ENCODE results near the gene ATP6V0E2.

ATP6V0E2 gene

GRCh38 chr7:149836434-149836833, 37.3 kb upstream of the ATP6V0E2 start:
- Histone ChIP-seq H3K79me1 (ENCODE audit: low read depth, low read length) (no peaks in the 10 kb centered on the region), H2BK15ac (ENCODE audit: low read length) (no peak overlapping the region), H4K8ac (ENCODE audit: low read depth, low read length) (no peak overlapping the region), H3K9ac (ENCODE audit: low read depth, low read length, poor library complexity) (no peak overlapping the region), H3K23ac (ENCODE audit: low read depth, low read length, poor library complexity) (no peak overlapping the region), H3K4me2 (ENCODE audit: insufficient read depth, low read length, poor library complexity, severe bottlenecking) (no peak overlapping the region), H2BK5ac (ENCODE audit: low read length) (no peak overlapping the region), H3K4ac (ENCODE audit: low read length) (no peak overlapping the region), H3K4me1 (ENCODE audit: control insufficient read depth in 2 of 2, insufficient read depth in 1 of 2, low read depth in 1 of 2, low read length in 2 of 2) (peaks cover 3 to 7% of the 10 kb centered on the region in 2 donors), H4K91ac (ENCODE audit: low read depth, low read length, poor library complexity) (no peak overlapping the region), H2AFZ (ENCODE audit: low read length) (no peak overlapping the region), H3K14ac (ENCODE audit: low read length) (no peak overlapping the region), H3K18ac (ENCODE audit: low read length) (no peak overlapping the region), H3K27me3 (ENCODE audit: control insufficient read depth in 3 of 3, insufficient read depth in 3 of 3, low read depth in 1 of 3, low read length in 3 of 3) (peaks cover 0 to 33% (median 3%) of the 10 kb centered on the region in 3 experiments), H3K36me3 (replicated peaks in 1 of 2; ENCODE audit: control insufficient read depth in 2 of 2, insufficient read depth in 2 of 2, low read length in 2 of 2) (no peaks in the 10 kb centered on the region), H2BK12ac (ENCODE audit: low read length) (no peak overlapping the region), H3K4me3 (ENCODE audit: low read length in 2 of 2) (no peak overlapping the region), H3K27ac (replicated peaks; ENCODE audit: low read length) (no peak overlapping the region), H2AK5ac (ENCODE audit: low read depth, low read length) (no peak overlapping the region), H2BK120ac (ENCODE audit: low read depth, low read length) (no peak overlapping the region), H3K9me3 (replicated peaks in 1 of 2; ENCODE audit: control insufficient read depth in 2 of 2, insufficient read depth in 1 of 2, low read depth in 1 of 2, low read length in 2 of 2) (no peaks in the 10 kb centered on the region)
- DNase-seq (ENCODE audit: low spot score) = no peak
- WGBS, 2 donors (ENCODE audit: extremely low coverage in 2 of 2, insufficient read length in 2 of 2, insufficient replicate concordance in 1 of 2) = no CpG with 5 or more reads among the region's 1 CpG

GRCh38 chr7:149837564-149838223, 36.1 kb upstream of the ATP6V0E2 start:
- H3K27me3 ChIP-seq (ENCODE audit: control insufficient read depth in 3 of 3, insufficient read depth in 3 of 3, low read depth in 1 of 3, low read length in 3 of 3) = peaks cover 0 to 24% (median 3%) of the 10 kb centered on the region in 3 experiments

GRCh38 chr7:149838224-149838991, 35.4 kb upstream of the ATP6V0E2 start, which contains the start of gene ZNF862:
ZNF862 (plus strand) TSS chr7:149838375; CDS start chr7:149838612, 237 bp downstream.
- Histone ChIP-seq H3K18ac (ENCODE audit: low read length) (peak within 1 kb of the TSS; percentile 87), H3K9me3 (replicated peaks in 1 of 2; ENCODE audit: control insufficient read depth in 2 of 2, insufficient read depth in 1 of 2, low read depth in 1 of 2, low read length in 2 of 2) (no peaks in the 10 kb centered on the region), H3K4me3 (ENCODE audit: low read length in 2 of 2) (peak within 1 kb of the TSS; percentile 81 to 89), H3K4ac (ENCODE audit: low read length) (no peak within 1 kb of the TSS), H3K9ac (ENCODE audit: low read depth, low read length, poor library complexity) (peak within 1 kb of the TSS; percentile 79), H2BK12ac (ENCODE audit: low read length) (no peak within 1 kb of the TSS), H3K27me3 (ENCODE audit: control insufficient read depth in 3 of 3, insufficient read depth in 3 of 3, low read depth in 1 of 3, low read length in 3 of 3) (peaks cover 0 to 21% (median 3%) of the 10 kb centered on the region in 3 experiments), H3K14ac (ENCODE audit: low read length) (no peak within 1 kb of the TSS), H2BK120ac (ENCODE audit: low read depth, low read length) (no peak within 1 kb of the TSS), H3K4me2 (ENCODE audit: insufficient read depth, low read length, poor library complexity, severe bottlenecking) (peak within 1 kb of the TSS; percentile 52), H2BK5ac (ENCODE audit: low read length) (peak within 1 kb of the TSS; percentile 12), H2AK5ac (ENCODE audit: low read depth, low read length) (no peak within 1 kb of the TSS), H3K27ac (replicated peaks; ENCODE audit: low read length) (no peak within 1 kb of the TSS), H4K91ac (ENCODE audit: low read depth, low read length, poor library complexity) (peak within 1 kb of the TSS; percentile 14), H3K4me1 (ENCODE audit: control insufficient read depth in 2 of 2, insufficient read depth in 1 of 2, low read depth in 1 of 2, low read length in 2 of 2) (peaks cover 3 to 4% of the 10 kb centered on the region in 2 donors), H3K23ac (ENCODE audit: low read depth, low read length, poor library complexity) (peak within 1 kb of the TSS; percentile 81), H2BK15ac (ENCODE audit: low read length) (no peak within 1 kb of the TSS), H2AFZ (ENCODE audit: low read length) (peak within 1 kb of the TSS; percentile 90), H3K79me1 (ENCODE audit: low read depth, low read length) (no peaks in the 10 kb centered on the region), H3K36me3 (replicated peaks in 1 of 2; ENCODE audit: control insufficient read depth in 2 of 2, insufficient read depth in 2 of 2, low read length in 2 of 2) (no peaks in the 10 kb centered on the region), H4K8ac (ENCODE audit: low read depth, low read length) (no peak within 1 kb of the TSS)
- peak; percentile 96 for DNase-seq (ENCODE audit: low spot score)
- no CpG with 5 or more reads among the region's 86 CpGs for WGBS, 2 donors (ENCODE audit: extremely low coverage in 2 of 2, insufficient read length in 2 of 2, insufficient replicate concordance in 1 of 2)

More at GRCh38 chr7:149837564-149838223, 36.1 kb upstream of the ATP6V0E2 start:
- peak overlapping the region in 1 of 2 donors; percentile 81 for H3K4me3 ChIP-seq (ENCODE audit: low read length in 2 of 2)
- H2BK15ac ChIP-seq (ENCODE audit: low read length) = no peak overlapping the region
- no peak overlapping the region for H4K8ac ChIP-seq (ENCODE audit: low read depth, low read length)
- H2BK12ac ChIP-seq (ENCODE audit: low read length) = no peak overlapping the region
- no peak overlapping the region for H2BK120ac ChIP-seq (ENCODE audit: low read depth, low read length)
- H4K91ac ChIP-seq (ENCODE audit: low read depth, low read length, poor library complexity) = no peak overlapping the region
- no peaks in the 10 kb centered on the region for H3K36me3 ChIP-seq (replicated peaks in 1 of 2; ENCODE audit: control insufficient read depth in 2 of 2, insufficient read depth in 2 of 2, low read length in 2 of 2)
- H2BK5ac ChIP-seq (ENCODE audit: low read length) = no peak overlapping the region
- no peak overlapping the region for H2AK5ac ChIP-seq (ENCODE audit: low read depth, low read length)
- DNase-seq (ENCODE audit: low spot score) = no peak
- H3K14ac ChIP-seq (ENCODE audit: low read length) = no peak overlapping the region
- H3K79me1 ChIP-seq (ENCODE audit: low read depth, low read length) = no peaks in the 10 kb centered on the region
- H3K4me2 ChIP-seq (ENCODE audit: insufficient read depth, low read length, poor library complexity, severe bottlenecking) = no peak overlapping the region
- no peak overlapping the region for H3K23ac ChIP-seq (ENCODE audit: low read depth, low read length, poor library complexity)
- no peaks in the 10 kb centered on the region for H3K9me3 ChIP-seq (replicated peaks in 1 of 2; ENCODE audit: control insufficient read depth in 2 of 2, insufficient read depth in 1 of 2, low read depth in 1 of 2, low read length in 2 of 2)
- no peak overlapping the region for H3K27ac ChIP-seq (replicated peaks; ENCODE audit: low read length)
- H3K4ac ChIP-seq (ENCODE audit: low read length) = no peak overlapping the region
- peak overlapping the region; percentile 4 for H3K9ac ChIP-seq (ENCODE audit: low read depth, low read length, poor library complexity)
- peak overlapping the region; percentile 90 for H2AFZ ChIP-seq (ENCODE audit: low read length)
- no CpG with 5 or more reads among the region's 17 CpGs for WGBS, 2 donors (ENCODE audit: extremely low coverage in 2 of 2, insufficient read length in 2 of 2, insufficient replicate concordance in 1 of 2)
- no peak overlapping the region for H3K18ac ChIP-seq (ENCODE audit: low read length)
- H3K4me1 ChIP-seq (ENCODE audit: control insufficient read depth in 2 of 2, insufficient read depth in 1 of 2, low read depth in 1 of 2, low read length in 2 of 2) = peaks cover 3 to 4% of the 10 kb centered on the region in 2 donors

GRCh38 chr7:149838992-149839408, 34.8 kb upstream of the ATP6V0E2 start:
- H2BK5ac ChIP-seq (ENCODE audit: low read length) = no peak overlapping the region
- no CpG with 5 or more reads among the region's 6 CpGs for WGBS, 2 donors (ENCODE audit: extremely low coverage in 2 of 2, insufficient read length in 2 of 2, insufficient replicate concordance in 1 of 2)
- no peaks in the 10 kb centered on the region for H3K9me3 ChIP-seq (replicated peaks in 1 of 2; ENCODE audit: control insufficient read depth in 2 of 2, insufficient read depth in 1 of 2, low read depth in 1 of 2, low read length in 2 of 2)
- H3K4me1 ChIP-seq (ENCODE audit: control insufficient read depth in 2 of 2, insufficient read depth in 1 of 2, low read depth in 1 of 2, low read length in 2 of 2) = peaks cover 3 to 4% of the 10 kb centered on the region in 2 donors
- peak overlapping the region; percentile 90 for H2AFZ ChIP-seq (ENCODE audit: low read length)
- peak overlapping the region; percentile 79 for H3K9ac ChIP-seq (ENCODE audit: low read depth, low read length, poor library complexity)
- H2BK12ac ChIP-seq (ENCODE audit: low read length) = no peak overlapping the region
- H3K4ac ChIP-seq (ENCODE audit: low read length) = no peak overlapping the region
- no peak overlapping the region for H2AK5ac ChIP-seq (ENCODE audit: low read depth, low read length)
- peak; percentile 12 for DNase-seq (ENCODE audit: low spot score)
- no peak overlapping the region for H4K8ac ChIP-seq (ENCODE audit: low read depth, low read length)
- no peaks in the 10 kb centered on the region for H3K36me3 ChIP-seq (replicated peaks in 1 of 2; ENCODE audit: control insufficient read depth in 2 of 2, insufficient read depth in 2 of 2, low read length in 2 of 2)
- H3K23ac ChIP-seq (ENCODE audit: low read depth, low read length, poor library complexity) = no peak overlapping the region
- H3K4me3 ChIP-seq (ENCODE audit: low read length in 2 of 2) = peak overlapping the region; percentile 81 to 89
- H3K79me1 ChIP-seq (ENCODE audit: low read depth, low read length) = no peaks in the 10 kb centered on the region
- H2BK120ac ChIP-seq (ENCODE audit: low read depth, low read length) = no peak overlapping the region
- peaks cover 0 to 17% (median 3%) of the 10 kb centered on the region in 3 experiments for H3K27me3 ChIP-seq (ENCODE audit: control insufficient read depth in 3 of 3, insufficient read depth in 3 of 3, low read depth in 1 of 3, low read length in 3 of 3)
- peak overlapping the region; percentile 52 for H3K4me2 ChIP-seq (ENCODE audit: insufficient read depth, low read length, poor library complexity, severe bottlenecking)
- peak overlapping the region; percentile 87 for H3K18ac ChIP-seq (ENCODE audit: low read length)
- no peak overlapping the region for H3K27ac ChIP-seq (replicated peaks; ENCODE audit: low read length)
- no peak overlapping the region for H3K14ac ChIP-seq (ENCODE audit: low read length)
- no peak overlapping the region for H2BK15ac ChIP-seq (ENCODE audit: low read length)
- no peak overlapping the region for H4K91ac ChIP-seq (ENCODE audit: low read depth, low read length, poor library complexity)
